Stomach (tissue), 4 donors: ENCODE results near the gene DMXL2.

Experiments
- EP300 ChIP-seq: sonication (generic); formaldehyde crosslinking; IDR thresholded peaks from one replicate; pipeline ENCODE4 v1.6.1; 2017; ENCODE audit warnings: antibody characterized with exemption
- POLR2A ChIP-seq, 4 donors: fragments of 450-650 bp; IDR thresholded peaks; one replicate each; pipeline ENCODE4 v1.6.1; 2016; ENCODE audit warnings: antibody characterized with exemption in 4 of 4, control low read depth in 2 of 4, mild to moderate bottlenecking in 1 of 4, moderate library complexity in 1 of 4
- POLR2AphosphoS5 ChIP-seq, 3 donors: sonication (generic); formaldehyde crosslinking; IDR thresholded peaks; one replicate each; pipeline ENCODE4 v1.6.1; 2016; ENCODE audit warnings: antibody characterized with exemption in 3 of 3
- TF ChIP-seq, protein P1 (sequence below), 7 experiments: fragments of 450-650 bp in 4 of 7; fragments of 200-600 bp in 3 of 7; sonication (generic) in 3 of 7; IDR thresholded peaks; one replicate each; pipeline ENCODE4 v1.5.1; 2016 to 2019; ENCODE audit warnings: antibody characterized with exemption in 7 of 7, control low read depth in 2 of 7, mild to moderate bottlenecking in 1 of 7

DNA sequence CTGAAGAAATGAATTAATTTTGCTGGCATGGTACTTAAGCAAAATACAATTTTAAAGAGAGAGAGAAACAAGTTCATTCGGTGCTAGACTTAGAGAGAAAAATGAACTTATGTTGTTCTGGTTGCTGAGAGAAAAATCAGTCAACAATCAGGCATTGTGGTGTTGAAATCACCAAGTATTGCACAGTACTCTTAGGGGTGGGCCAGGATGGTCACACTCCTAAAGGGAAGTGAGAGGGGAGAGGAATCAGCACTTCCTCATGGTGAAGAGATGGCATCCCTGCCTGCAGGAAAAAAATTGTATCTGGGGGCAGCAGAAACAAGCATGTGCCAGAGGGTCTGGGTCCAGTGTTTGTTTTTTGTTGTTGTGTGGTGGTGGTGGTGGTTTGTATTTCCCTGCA lies 7.0 kb upstream of the DMXL2 start:
- TF ChIP-seq, protein P1, sequence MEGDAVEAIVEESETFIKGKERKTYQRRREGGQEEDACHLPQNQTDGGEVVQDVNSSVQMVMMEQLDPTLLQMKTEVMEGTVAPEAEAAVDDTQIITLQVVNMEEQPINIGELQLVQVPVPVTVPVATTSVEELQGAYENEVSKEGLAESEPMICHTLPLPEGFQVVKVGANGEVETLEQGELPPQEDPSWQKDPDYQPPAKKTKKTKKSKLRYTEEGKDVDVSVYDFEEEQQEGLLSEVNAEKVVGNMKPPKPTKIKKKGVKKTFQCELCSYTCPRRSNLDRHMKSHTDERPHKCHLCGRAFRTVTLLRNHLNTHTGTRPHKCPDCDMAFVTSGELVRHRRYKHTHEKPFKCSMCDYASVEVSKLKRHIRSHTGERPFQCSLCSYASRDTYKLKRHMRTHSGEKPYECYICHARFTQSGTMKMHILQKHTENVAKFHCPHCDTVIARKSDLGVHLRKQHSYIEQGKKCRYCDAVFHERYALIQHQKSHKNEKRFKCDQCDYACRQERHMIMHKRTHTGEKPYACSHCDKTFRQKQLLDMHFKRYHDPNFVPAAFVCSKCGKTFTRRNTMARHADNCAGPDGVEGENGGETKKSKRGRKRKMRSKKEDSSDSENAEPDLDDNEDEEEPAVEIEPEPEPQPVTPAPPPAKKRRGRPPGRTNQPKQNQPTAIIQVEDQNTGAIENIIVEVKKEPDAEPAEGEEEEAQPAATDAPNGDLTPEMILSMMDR (IDR thresholded peaks at IDR 0.05) = no peak
- TF ChIP-seq POLR2A (IDR thresholded peaks at IDR 0.05) = no peak
- TF ChIP-seq POLR2AphosphoS5 (IDR thresholded peaks at IDR 0.05) = no peak
- TF ChIP-seq EP300 = no peak
